ENCODE results near the gene APOB. TPM values are rescaled to one million over a fixed set of nuclear protein-coding genes. Genes with fewer than 3 reads are reported as not detected.

APOB gene
- total and polyA plus RNA-seq, 2 of the 13 experiments (the other 11 are each of a cell fraction or from before 2014, with no cell fraction given): 1,569 to 2,515 TPM

- peak; percentile 82; the same call in 1 of the 2 replicates for TF ChIP-seq ZBTB39 (CRISPR knock-in tag; IDR thresholded peaks at IDR 0.05)
- TF ChIP-seq SALL1 (CRISPR knock-in tag; IDR thresholded peaks at IDR 0.05): peak; percentile 81; the same call in 1 of the 2 replicates
- TF ChIP-seq ZBTB43 (CRISPR knock-in tag; conservative IDR thresholded peaks at IDR 0.05): no peak
- 0 out of 2 replicates have a peak, but pooled peaks have one; percentile 31 for TF ChIP-seq DMAP1 (CRISPR knock-in tag; IDR thresholded peaks at IDR 0.05)
- TF ChIP-seq PITX1 (CRISPR knock-in tag; IDR thresholded peaks at IDR 0.05): 0 out of 2 replicates have a peak, but pooled peaks have one; percentile 49
- no peak for TF ChIP-seq ZNF737 (CRISPR knock-in tag; IDR thresholded peaks at IDR 0.05; ENCODE audit: borderline replicate concordance)
- TF ChIP-seq CREM (IDR thresholded peaks at IDR 0.05): peak; percentile 81
- no peak for TF ChIP-seq CREM (CRISPR knock-in tag; IDR thresholded peaks at IDR 0.05)
- no peak for TF ChIP-seq HNRNPUL1 (IDR thresholded peaks at IDR 0.05; ENCODE audit: low read depth, low read length)
- TF ChIP-seq ZNF430 (CRISPR knock-in tag; IDR thresholded peaks at IDR 0.05): peak; percentile 70; the same call in 1 of the 2 replicates
- no peak; the same call in 1 of the 2 replicates for TF ChIP-seq ZFP1 (CRISPR knock-in tag; IDR thresholded peaks at IDR 0.05)
- TF ChIP-seq IKZF1 (IDR thresholded peaks at IDR 0.05): no peak
- peak; percentile 91 for TF ChIP-seq SRF (IDR thresholded peaks at IDR 0.05; ENCODE audit: low read depth, low read length)
- TF ChIP-seq KMT2A (CRISPR knock-in tag; IDR thresholded peaks at IDR 0.05): no peak
- TF ChIP-seq ZNF510 (CRISPR knock-in tag; IDR thresholded peaks at IDR 0.05; ENCODE audit: low read depth): 0 out of 2 replicates have a peak, but pooled peaks have one; percentile 16
- no peak for TF ChIP-seq ZBTB33 (CRISPR knock-in tag; IDR thresholded peaks at IDR 0.05)
- no peak for TF ChIP-seq ZNF136 (CRISPR knock-in tag; IDR thresholded peaks at IDR 0.05; ENCODE audit: low read depth)
- peak; percentile 83 for TF ChIP-seq FOXK1 (CRISPR knock-in tag; IDR thresholded peaks at IDR 0.05; ENCODE audit: borderline replicate concordance, low read depth)
- no peak for TF ChIP-seq ZNF740 (CRISPR knock-in tag; IDR thresholded peaks at IDR 0.05)
- 0 out of 2 replicates have a peak, but pooled peaks have one; percentile 12 for TF ChIP-seq ZNF121 (CRISPR knock-in tag; IDR thresholded peaks at IDR 0.05)
- TF ChIP-seq PATZ1 (CRISPR knock-in tag; IDR thresholded peaks at IDR 0.05): 0 out of 2 replicates have a peak, but pooled peaks have one; percentile 24
- TF ChIP-seq FOXP4 (CRISPR knock-in tag; IDR thresholded peaks at IDR 0.05): peak; percentile 95
These were observed 23.3 kb upstream of the APOB start (continued) for GRCh38 chr2:21067125-21067524.

Data from HepG2 (cell line).